ENCODE measurements around the gene ARG2.
A peak's percentile ranks its signal among the peaks of the same experiment; 100 is the strongest.

ARG2 gene

DNA sequence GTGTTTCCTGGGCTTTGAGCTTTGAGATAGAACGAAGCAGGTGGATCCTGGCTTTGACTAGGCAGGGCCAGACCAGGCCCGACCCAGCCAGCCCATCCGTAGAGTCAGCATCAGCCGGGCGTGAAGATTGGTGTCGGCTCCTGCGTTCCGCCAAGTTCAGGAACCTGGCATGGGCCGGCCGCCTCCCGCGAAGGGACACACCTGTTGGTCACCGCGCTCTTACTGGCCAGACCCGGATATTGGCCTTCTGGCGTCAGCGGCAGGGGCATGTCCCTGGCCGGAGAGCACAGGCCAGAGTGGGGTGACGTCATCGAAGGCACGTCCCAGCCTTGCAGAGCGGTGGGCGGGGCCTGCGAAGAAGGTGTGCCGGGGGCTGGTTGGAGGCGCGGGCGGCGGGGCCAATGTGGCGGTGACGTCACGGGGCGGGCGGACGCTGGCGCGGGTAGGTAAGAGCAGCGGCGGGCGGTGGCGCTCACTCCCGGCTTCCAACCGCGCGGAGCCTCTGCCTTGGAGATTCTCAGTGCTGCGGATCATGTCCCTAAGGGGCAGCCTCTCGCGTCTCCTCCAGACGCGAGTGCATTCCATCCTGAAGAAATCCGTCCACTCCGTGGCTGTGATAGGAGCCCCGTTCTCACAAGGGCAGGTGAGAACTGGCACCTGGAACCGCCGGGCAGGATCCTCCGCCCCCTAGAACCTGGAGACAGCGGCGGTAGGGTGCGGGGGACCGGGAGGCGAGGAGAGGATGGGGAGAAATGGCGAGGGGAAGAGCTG is at the start of gene ARG2:
ARG2 (plus strand) TSS at position 475 of the 771 bp plus-strand sequence; CDS start at position 533, 58 bp downstream.
- Histone ChIP-seq H3K4me3 (ENCODE audit: insufficient read length, low read depth) (peak within 1 kb of the TSS; percentile 80), H3K36me3 (ENCODE audit: insufficient read depth, insufficient read length, low read length) (peaks cover 11% of the 10 kb centered on the region), H3K4me1 (ENCODE audit: insufficient read depth, insufficient read length) (no peaks in the 10 kb centered on the region), H3K9ac (ENCODE audit: insufficient read length, low read depth) (peak within 1 kb of the TSS; percentile 76), H3K9me3 (ENCODE audit: insufficient read depth, low read length) (peaks cover 6% of the 10 kb centered on the region; the same call in 1 of the 2 replicates), H3K27me3 (ENCODE audit: insufficient read depth, insufficient read length) (no peaks in the 10 kb centered on the region)
- TF ChIP-seq YY1 (IDR thresholded peaks at IDR 0.05; ENCODE audit: insufficient read depth, insufficient read length) (no peak), SUZ12 (IDR thresholded peaks at IDR 0.05; ENCODE audit: extremely low read depth, insufficient read depth, insufficient read length) (no peak), ZNF274 (IDR thresholded peaks at IDR 0.05; ENCODE audit: low read depth, low read length) (no peak)
- DNase-seq (ENCODE audit: low read depth, low spot score) = peak; percentile 87

DNA sequence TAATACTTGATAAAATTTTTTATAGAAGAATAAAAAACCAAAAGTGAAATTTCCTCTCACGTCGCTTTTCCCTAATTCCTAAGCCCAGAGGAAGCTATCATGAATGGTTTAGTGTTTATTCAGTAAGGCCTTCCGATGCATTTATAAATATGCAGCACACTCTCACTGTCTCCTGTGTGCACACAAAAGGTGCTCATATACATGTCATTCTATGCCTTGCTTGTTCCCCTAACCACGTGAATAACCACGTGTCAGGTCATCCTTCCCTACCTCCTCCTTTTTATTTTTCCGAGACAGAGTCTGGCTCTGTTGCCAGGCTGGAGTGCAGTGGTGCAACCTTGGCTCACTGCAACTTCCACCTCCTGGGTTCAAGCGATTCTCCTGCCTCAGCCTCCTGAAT is 49.3 kb upstream of the ARG2 start:
- no peaks in the 10 kb centered on the region for H3K9me3 ChIP-seq (ENCODE audit: insufficient read depth, low read length)
- no peak for DNase-seq (ENCODE audit: low read depth, low spot score)
- H3K4me3 ChIP-seq (ENCODE audit: insufficient read length, low read depth) = no peak overlapping the region
- no peak overlapping the region for H3K9ac ChIP-seq (ENCODE audit: insufficient read length, low read depth)
- H3K4me1 ChIP-seq (ENCODE audit: insufficient read depth, insufficient read length) = peaks cover 8% of the 10 kb centered on the region
- no peaks in the 10 kb centered on the region for H3K27me3 ChIP-seq (ENCODE audit: insufficient read depth, insufficient read length)
- H3K36me3 ChIP-seq (ENCODE audit: insufficient read depth, insufficient read length, low read length) = peaks cover 8% of the 10 kb centered on the region
- no peak for TF ChIP-seq SUZ12 (IDR thresholded peaks at IDR 0.05; ENCODE audit: extremely low read depth, insufficient read depth, insufficient read length)
- TF ChIP-seq YY1 (IDR thresholded peaks at IDR 0.05; ENCODE audit: insufficient read depth, insufficient read length) = no peak
- TF ChIP-seq ZNF274 (IDR thresholded peaks at IDR 0.05; ENCODE audit: low read depth, low read length) = no peak

- peak; percentile 15 for DNase-seq (ENCODE audit: low read depth, low spot score)
- Histone ChIP-seq H3K36me3 (ENCODE audit: insufficient read depth, insufficient read length, low read length) (peaks cover 18% of the 10 kb centered on the region), H3K9me3 (ENCODE audit: insufficient read depth, low read length) (no peaks in the 10 kb centered on the region), H3K4me3 (ENCODE audit: insufficient read length, low read depth) (no peak overlapping the region), H3K4me1 (ENCODE audit: insufficient read depth, insufficient read length) (peaks cover 8% of the 10 kb centered on the region), H3K27me3 (ENCODE audit: insufficient read depth, insufficient read length) (no peaks in the 10 kb centered on the region), H3K9ac (ENCODE audit: insufficient read length, low read depth) (no peak overlapping the region)
- no peak for TF ChIP-seq YY1 (IDR thresholded peaks at IDR 0.05; ENCODE audit: insufficient read depth, insufficient read length)
- TF ChIP-seq ZNF274 (IDR thresholded peaks at IDR 0.05; ENCODE audit: low read depth, low read length) = no peak
- TF ChIP-seq SUZ12 (IDR thresholded peaks at IDR 0.05; ENCODE audit: extremely low read depth, insufficient read depth, insufficient read length) = no peak
These were observed 48.3 kb upstream of the ARG2 start for GRCh38 chr14:67571275-67571990.

GRCh38 chr14:67571991-67572323 is 47.8 kb upstream of the ARG2 start:
- Histone ChIP-seq H3K4me1 (ENCODE audit: insufficient read depth, insufficient read length) (peaks cover 8% of the 10 kb centered on the region), H3K36me3 (ENCODE audit: insufficient read depth, insufficient read length, low read length) (peaks cover 23% of the 10 kb centered on the region), H3K4me3 (ENCODE audit: insufficient read length, low read depth) (no peak overlapping the region), H3K9ac (ENCODE audit: insufficient read length, low read depth) (no peak overlapping the region), H3K27me3 (ENCODE audit: insufficient read depth, insufficient read length) (no peaks in the 10 kb centered on the region), H3K9me3 (ENCODE audit: insufficient read depth, low read length) (no peaks in the 10 kb centered on the region)
- no peak for TF ChIP-seq ZNF274 (IDR thresholded peaks at IDR 0.05; ENCODE audit: low read depth, low read length)
- DNase-seq (ENCODE audit: low read depth, low spot score) = no peak

- no peaks in the 10 kb centered on the region for H3K9me3 ChIP-seq (ENCODE audit: insufficient read depth, low read length)
- H3K4me3 ChIP-seq (ENCODE audit: insufficient read length, low read depth) = no peak overlapping the region
- H3K4me1 ChIP-seq (ENCODE audit: insufficient read depth, insufficient read length) = peaks cover 5% of the 10 kb centered on the region
- H3K36me3 ChIP-seq (ENCODE audit: insufficient read depth, insufficient read length, low read length) = peaks cover 23% of the 10 kb centered on the region
- H3K9ac ChIP-seq (ENCODE audit: insufficient read length, low read depth) = no peak overlapping the region
- TF ChIP-seq ZNF274 (IDR thresholded peaks at IDR 0.05; ENCODE audit: low read depth, low read length) (no peak), SUZ12 (IDR thresholded peaks at IDR 0.05; ENCODE audit: extremely low read depth, insufficient read depth, insufficient read length) (no peak), YY1 (IDR thresholded peaks at IDR 0.05; ENCODE audit: insufficient read depth, insufficient read length) (no peak)
- no peaks in the 10 kb centered on the region for H3K27me3 ChIP-seq (ENCODE audit: insufficient read depth, insufficient read length)
- no peak for DNase-seq (ENCODE audit: low read depth, low spot score)
These were observed 47.1 kb upstream of the ARG2 start for GRCh38 chr14:67572608-67573007.

DNA sequence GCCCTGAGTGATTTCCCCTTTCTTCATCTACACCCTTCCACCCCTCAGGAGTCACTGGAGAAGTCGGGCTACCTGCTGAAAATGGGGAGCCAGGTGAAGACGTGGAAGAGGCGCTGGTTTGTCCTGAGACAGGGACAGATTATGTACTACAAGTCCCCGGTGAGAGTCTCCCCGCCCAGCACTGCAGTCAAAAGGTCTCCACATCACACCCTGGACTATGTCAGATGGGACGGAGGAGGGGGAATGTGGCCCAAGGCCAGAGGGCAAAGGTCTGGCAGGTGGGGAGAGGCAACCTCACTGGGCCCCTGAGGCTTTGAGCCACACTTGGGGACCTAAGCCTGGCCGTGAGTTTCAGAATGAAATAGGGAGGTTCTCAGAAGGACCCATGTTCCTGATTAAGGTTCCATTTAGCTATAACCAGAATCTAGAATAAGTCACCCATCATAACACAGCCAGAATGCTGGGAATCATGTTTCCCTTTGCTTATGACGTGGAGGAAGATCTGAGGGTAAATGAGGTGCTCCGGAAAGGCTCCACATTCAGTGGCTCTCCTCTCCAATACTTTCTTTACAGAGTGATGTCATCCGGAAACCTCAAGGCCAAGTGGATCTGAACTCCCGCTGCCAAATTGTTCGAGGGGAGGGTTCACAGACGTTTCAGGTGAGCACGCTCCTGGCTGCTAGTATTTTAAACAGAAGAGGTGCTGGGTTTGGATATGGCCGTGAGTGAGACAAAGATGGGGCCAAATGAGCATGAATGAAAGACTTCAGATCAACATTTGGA is 46.3 kb upstream of the ARG2 start:
- no peak for DNase-seq (ENCODE audit: low read depth, low spot score)
- Histone ChIP-seq H3K36me3 (ENCODE audit: insufficient read depth, insufficient read length, low read length) (peaks cover 29% of the 10 kb centered on the region), H3K4me3 (ENCODE audit: insufficient read length, low read depth) (no peak overlapping the region), H3K9ac (ENCODE audit: insufficient read length, low read depth) (no peak overlapping the region), H3K9me3 (ENCODE audit: insufficient read depth, low read length) (no peaks in the 10 kb centered on the region), H3K4me1 (ENCODE audit: insufficient read depth, insufficient read length) (peaks cover 4% of the 10 kb centered on the region), H3K27me3 (ENCODE audit: insufficient read depth, insufficient read length) (no peaks in the 10 kb centered on the region)
- TF ChIP-seq SUZ12 (IDR thresholded peaks at IDR 0.05; ENCODE audit: extremely low read depth, insufficient read depth, insufficient read length) (no peak), ZNF274 (IDR thresholded peaks at IDR 0.05; ENCODE audit: low read depth, low read length) (no peak), YY1 (IDR thresholded peaks at IDR 0.05; ENCODE audit: insufficient read depth, insufficient read length) (no peak)

DNA sequence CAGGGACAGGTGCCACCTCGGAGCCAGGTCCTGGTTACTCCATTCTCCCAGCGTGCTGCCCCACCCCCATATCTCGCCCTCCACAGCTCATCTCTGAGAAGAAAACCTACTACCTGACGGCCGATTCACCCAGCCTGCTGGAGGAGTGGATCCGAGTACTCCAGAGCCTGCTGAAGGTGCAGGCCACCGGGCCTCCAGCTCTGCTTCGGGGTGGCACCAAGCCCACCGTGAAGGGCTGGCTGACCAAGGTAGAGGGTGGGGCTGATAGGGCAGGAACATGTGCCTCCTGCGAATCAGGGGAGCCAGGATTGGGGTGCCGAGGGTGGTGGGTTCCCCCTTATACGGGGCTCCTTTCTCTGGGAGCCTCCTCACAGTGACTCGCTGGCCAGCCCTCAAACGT is 45.6 kb upstream of the ARG2 start:
- TF ChIP-seq ZNF274 (IDR thresholded peaks at IDR 0.05; ENCODE audit: low read depth, low read length) (no peak), YY1 (IDR thresholded peaks at IDR 0.05; ENCODE audit: insufficient read depth, insufficient read length) (no peak), SUZ12 (IDR thresholded peaks at IDR 0.05; ENCODE audit: extremely low read depth, insufficient read depth, insufficient read length) (no peak)
- DNase-seq (ENCODE audit: low read depth, low spot score) = no peak
- no peaks in the 10 kb centered on the region for H3K27me3 ChIP-seq (ENCODE audit: insufficient read depth, insufficient read length)
- H3K9ac ChIP-seq (ENCODE audit: insufficient read length, low read depth) = no peak overlapping the region
- peaks cover 33% of the 10 kb centered on the region for H3K36me3 ChIP-seq (ENCODE audit: insufficient read depth, insufficient read length, low read length)
- no peak overlapping the region for H3K4me3 ChIP-seq (ENCODE audit: insufficient read length, low read depth)
- peaks cover under 1% of the 10 kb centered on the region for H3K4me1 ChIP-seq (ENCODE audit: insufficient read depth, insufficient read length)
- no peaks in the 10 kb centered on the region for H3K9me3 ChIP-seq (ENCODE audit: insufficient read depth, low read length)

All from NT2/D1 (cell line).